22Rv1 (cell line): ENCODE results near the gene PLCXD3.

Experiments
- H3K27ac ChIP-seq: fragments of 450-650 bp; 2 replicates; pipeline ENCODE4 v1.5.1; 2017
- ZFX ChIP-seq: fragments of 450-650 bp; IDR thresholded peaks from 2 replicates; pipeline ENCODE4 v1.6.1; 2017; ENCODE audit warnings: antibody characterized with exemption, borderline replicate concordance
- TF ChIP-seq, protein P1 (sequence below): fragments of 450-650 bp; IDR thresholded peaks from 2 replicates; pipeline ENCODE4 v1.5.1; 2017; ENCODE audit warnings: mild to moderate bottlenecking

Gene PLCXD3

DNA sequence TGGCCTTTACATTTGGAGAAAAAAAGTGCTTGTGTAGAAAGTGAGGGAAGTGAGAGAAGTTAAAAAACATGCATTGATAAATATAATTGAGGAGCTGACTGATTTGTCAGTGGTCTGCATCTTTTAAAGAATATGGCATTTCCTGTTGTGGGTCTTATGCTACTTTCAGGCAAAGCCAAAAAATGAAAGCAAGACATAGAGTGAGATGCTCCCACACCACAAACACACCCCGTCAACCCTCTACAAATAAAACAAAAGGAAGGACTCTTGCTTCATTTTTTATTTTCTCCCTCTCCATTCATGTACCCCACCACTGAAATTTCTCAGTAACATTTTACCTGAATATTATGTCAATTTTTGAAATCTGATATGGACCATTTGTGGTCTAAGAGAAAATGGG is 22.1 kb upstream of the PLCXD3 start:
- TF ChIP-seq, protein P1, sequence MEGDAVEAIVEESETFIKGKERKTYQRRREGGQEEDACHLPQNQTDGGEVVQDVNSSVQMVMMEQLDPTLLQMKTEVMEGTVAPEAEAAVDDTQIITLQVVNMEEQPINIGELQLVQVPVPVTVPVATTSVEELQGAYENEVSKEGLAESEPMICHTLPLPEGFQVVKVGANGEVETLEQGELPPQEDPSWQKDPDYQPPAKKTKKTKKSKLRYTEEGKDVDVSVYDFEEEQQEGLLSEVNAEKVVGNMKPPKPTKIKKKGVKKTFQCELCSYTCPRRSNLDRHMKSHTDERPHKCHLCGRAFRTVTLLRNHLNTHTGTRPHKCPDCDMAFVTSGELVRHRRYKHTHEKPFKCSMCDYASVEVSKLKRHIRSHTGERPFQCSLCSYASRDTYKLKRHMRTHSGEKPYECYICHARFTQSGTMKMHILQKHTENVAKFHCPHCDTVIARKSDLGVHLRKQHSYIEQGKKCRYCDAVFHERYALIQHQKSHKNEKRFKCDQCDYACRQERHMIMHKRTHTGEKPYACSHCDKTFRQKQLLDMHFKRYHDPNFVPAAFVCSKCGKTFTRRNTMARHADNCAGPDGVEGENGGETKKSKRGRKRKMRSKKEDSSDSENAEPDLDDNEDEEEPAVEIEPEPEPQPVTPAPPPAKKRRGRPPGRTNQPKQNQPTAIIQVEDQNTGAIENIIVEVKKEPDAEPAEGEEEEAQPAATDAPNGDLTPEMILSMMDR = no peak
- TF ChIP-seq ZFX = no peak
- no peak overlapping the region for H3K27ac ChIP-seq

DNA sequence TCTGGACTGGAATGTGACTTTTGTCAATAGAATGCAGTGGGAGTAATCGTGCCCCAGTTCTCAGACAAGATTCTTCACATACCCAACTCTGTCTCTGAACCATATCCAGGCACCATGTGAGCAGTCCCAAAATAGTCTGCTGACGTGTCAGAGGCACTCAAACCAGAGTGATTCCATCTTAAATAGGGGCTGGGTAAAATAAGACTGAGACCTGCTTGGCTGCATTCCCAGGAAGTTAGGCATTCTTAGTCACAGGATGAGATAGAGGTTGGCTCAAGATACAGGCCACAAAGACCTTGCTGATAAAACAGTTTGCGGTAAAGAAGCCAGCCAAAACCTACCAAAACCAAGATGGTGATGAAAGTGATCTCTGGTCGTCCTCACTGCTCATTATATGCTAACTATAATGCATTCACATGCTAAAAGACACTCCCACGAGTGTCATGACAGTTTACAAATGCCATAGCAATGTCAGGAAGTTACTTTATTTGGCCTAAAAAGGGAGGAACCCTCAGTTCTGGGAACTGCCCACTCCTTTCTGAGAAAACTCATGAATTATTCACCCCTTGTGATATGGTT is 16.9 kb upstream of the PLCXD3 start:
- TF ChIP-seq ZFX = no peak
- TF ChIP-seq, protein P1 = no peak
- no peak overlapping the region for H3K27ac ChIP-seq

GRCh38 chr5:41526699-41527098 is 16.3 kb upstream of the PLCXD3 start:
- H3K27ac ChIP-seq = no peak overlapping the region
- TF ChIP-seq ZFX = no peak
- TF ChIP-seq, protein P1 = no peak

DNA sequence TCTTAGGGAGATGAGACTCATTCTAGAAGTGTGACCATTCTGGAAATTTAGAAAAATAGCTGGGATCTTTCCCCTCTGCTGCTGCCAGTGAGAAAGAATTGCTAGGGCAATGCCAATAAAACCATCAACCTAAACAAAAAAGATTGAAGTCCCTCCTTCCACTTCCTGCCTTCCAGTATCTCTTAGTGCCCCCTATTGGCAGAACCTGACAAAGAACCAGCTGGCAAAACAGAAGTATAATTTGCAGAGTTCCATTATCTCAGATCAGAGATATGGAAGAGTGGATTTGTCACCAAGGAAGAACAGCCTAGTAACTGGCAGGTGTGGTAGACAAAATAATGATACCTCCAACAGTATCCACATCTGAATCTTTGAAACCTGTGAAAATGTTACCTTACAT is 13.8 kb upstream of the PLCXD3 start:
- no peak for TF ChIP-seq ZFX
- TF ChIP-seq, protein P1 = peak; percentile 64
- no peak overlapping the region for H3K27ac ChIP-seq

DNA sequence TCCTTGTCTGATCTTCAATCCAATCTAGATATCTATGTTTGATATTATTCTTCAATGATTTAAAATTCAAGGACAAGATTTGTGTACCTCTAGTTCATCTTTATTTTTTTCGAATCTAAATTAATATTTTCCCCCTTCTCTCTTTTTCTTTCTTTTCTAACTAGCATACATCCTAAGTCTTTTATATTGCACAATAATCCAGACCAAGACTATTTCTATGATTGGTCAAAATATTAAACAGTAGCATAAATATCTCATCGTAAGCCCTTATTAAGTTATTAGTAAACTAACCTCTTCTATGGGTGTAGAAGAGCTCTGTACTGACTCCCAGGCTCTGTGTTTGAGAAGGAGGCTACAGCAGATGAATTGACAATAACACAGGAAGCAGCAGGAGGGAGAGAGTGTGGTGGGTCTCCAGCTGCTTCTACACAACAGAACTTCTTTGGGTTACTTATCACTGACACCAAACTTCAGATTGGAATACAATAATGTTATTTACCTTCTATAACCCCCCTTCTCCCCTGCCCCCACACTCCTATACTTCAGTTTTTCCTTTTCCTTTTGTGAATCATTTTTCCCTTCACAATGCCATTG is 11.9 kb upstream of the PLCXD3 start:
- TF ChIP-seq, protein P1 = no peak
- no peak for TF ChIP-seq ZFX
- no peak overlapping the region for H3K27ac ChIP-seq

GRCh38 chr5:41519801-41520200 is 9.4 kb upstream of the PLCXD3 start:
- no peak for TF ChIP-seq ZFX
- TF ChIP-seq, protein P1 = peak; percentile 31
- H3K27ac ChIP-seq = no peak overlapping the region

- H3K27ac ChIP-seq = no peak overlapping the region
- TF ChIP-seq ZFX = no peak
- TF ChIP-seq, protein P1 = no peak
These were observed 7.5 kb upstream of the PLCXD3 start for GRCh38 chr5:41517909-41518308.
